Endothelial cell of umbilical vein (primary cell): ENCODE results near the gene UVSSA.

Source experiments
- EZH2 ChIP-seq: IDR thresholded peaks from 2 replicates; pipeline ENCODE4 v1.6.1; 2012; ENCODE audit warnings: borderline replicate concordance, low read depth, mild to moderate bottlenecking, moderate library complexity, low read length, inconsistent platforms; ENCODE audit not compliant: severe bottlenecking
- JUN ChIP-seq: IDR thresholded peaks from 2 replicates; pipeline ENCODE4 v1.6.1; 2011; ENCODE audit warnings: borderline replicate concordance, low read depth; ENCODE audit not compliant: insufficient read length, insufficient read depth
- POLR2A ChIP-seq: IDR thresholded peaks from 2 replicates; pipeline ENCODE4 v1.6.1; 2012; ENCODE audit warnings: low read depth, mild to moderate bottlenecking, control low read depth, low read length
- POLR2AphosphoS5 ChIP-seq: IDR thresholded peaks from 2 replicates; pipeline ENCODE4 v1.6.1; 2012; ENCODE audit warnings: low read depth, mild to moderate bottlenecking, control low read depth, low read length, moderate library complexity; ENCODE audit not compliant: insufficient read depth
- TF ChIP-seq, protein P1 (sequence below), 2 donors: IDR thresholded peaks; 1 replicate in 1 of 2; 2 replicates in 1 of 2; pipeline ENCODE4 v1.5.1; 2011; ENCODE audit warnings: low read length in 2 of 2, mild to moderate bottlenecking in 2 of 2, moderate library complexity in 2 of 2, control low read depth in 1 of 2, inconsistent platforms in 1 of 2, low read depth in 1 of 2; ENCODE audit not compliant: insufficient read depth in 1 of 2; ENCODE audit errors: extremely low read depth in 1 of 2

DNA sequence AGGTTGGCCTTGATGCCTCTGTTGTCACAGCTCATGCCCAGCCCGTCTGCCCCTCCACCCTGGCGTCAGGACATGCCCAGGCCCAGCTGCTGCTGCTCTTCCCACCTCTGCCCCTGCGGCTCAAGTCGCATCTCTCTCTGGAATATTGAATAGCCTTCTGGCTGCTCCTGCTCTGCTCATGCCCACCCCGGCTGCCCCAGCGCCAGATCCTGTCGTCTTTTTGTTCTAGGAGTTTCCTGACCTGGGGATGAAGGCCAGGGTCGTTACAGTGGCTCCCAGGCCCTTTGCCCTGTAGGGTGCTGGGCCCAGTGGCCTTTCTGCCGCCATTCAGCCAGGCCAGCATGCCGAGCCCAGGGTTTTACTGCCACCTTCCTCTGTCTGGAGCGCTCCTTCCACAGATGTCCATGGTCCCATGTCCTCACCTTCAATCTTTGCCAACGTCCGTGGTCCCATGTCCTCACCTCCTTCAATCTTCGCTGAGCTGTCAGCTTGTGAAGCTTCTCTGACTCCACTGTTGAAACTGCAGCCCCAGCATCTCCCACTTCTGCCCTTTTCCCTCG is 47.6 kb upstream of the UVSSA start:
- TF ChIP-seq, protein P1, sequence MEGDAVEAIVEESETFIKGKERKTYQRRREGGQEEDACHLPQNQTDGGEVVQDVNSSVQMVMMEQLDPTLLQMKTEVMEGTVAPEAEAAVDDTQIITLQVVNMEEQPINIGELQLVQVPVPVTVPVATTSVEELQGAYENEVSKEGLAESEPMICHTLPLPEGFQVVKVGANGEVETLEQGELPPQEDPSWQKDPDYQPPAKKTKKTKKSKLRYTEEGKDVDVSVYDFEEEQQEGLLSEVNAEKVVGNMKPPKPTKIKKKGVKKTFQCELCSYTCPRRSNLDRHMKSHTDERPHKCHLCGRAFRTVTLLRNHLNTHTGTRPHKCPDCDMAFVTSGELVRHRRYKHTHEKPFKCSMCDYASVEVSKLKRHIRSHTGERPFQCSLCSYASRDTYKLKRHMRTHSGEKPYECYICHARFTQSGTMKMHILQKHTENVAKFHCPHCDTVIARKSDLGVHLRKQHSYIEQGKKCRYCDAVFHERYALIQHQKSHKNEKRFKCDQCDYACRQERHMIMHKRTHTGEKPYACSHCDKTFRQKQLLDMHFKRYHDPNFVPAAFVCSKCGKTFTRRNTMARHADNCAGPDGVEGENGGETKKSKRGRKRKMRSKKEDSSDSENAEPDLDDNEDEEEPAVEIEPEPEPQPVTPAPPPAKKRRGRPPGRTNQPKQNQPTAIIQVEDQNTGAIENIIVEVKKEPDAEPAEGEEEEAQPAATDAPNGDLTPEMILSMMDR (IDR thresholded peaks at IDR 0.05; ENCODE audit: extremely low read depth in 1 of 2, insufficient read depth in 1 of 2, low read depth in 1 of 2, low read length in 2 of 2), result no peak
- no peak for TF ChIP-seq POLR2A
- TF ChIP-seq EZH2, result no peak
- TF ChIP-seq JUN, result no peak
- TF ChIP-seq POLR2AphosphoS5, result no peak
